ENCODE data around the gene FASTK.

GRCh38 chr7:151081170-151082101, 827 bp upstream of the FASTK start:
- TF ChIP-seq, protein P1, sequence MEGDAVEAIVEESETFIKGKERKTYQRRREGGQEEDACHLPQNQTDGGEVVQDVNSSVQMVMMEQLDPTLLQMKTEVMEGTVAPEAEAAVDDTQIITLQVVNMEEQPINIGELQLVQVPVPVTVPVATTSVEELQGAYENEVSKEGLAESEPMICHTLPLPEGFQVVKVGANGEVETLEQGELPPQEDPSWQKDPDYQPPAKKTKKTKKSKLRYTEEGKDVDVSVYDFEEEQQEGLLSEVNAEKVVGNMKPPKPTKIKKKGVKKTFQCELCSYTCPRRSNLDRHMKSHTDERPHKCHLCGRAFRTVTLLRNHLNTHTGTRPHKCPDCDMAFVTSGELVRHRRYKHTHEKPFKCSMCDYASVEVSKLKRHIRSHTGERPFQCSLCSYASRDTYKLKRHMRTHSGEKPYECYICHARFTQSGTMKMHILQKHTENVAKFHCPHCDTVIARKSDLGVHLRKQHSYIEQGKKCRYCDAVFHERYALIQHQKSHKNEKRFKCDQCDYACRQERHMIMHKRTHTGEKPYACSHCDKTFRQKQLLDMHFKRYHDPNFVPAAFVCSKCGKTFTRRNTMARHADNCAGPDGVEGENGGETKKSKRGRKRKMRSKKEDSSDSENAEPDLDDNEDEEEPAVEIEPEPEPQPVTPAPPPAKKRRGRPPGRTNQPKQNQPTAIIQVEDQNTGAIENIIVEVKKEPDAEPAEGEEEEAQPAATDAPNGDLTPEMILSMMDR (IDR thresholded peaks at IDR 0.05) = no peak
- no peak for TF ChIP-seq POLR2A (IDR thresholded peaks at IDR 0.05)
- TF ChIP-seq POLR2AphosphoS5 (IDR thresholded peaks at IDR 0.05) = no peak
